Measurements from ENCODE around the gene CDC42.

GRCh38 chr1:22119626-22120468, 67.3 kb downstream of the CDC42 start:
- TF ChIP-seq CTCF (IDR thresholded peaks at IDR 0.05; ENCODE audit: low read depth, low read length) (no peak), EZH2phosphoT487 (IDR thresholded peaks at IDR 0.05; ENCODE audit: low read depth) (no peak)

All from OCI-LY3 (cell line).